Ascending aorta (tissue), 2 donors: Measurements from ENCODE around the gene GRIK1. TPM values are rescaled to one million over a fixed set of nuclear protein-coding genes. Genes with fewer than 3 reads are reported as not detected.

Experiments
- DNase-seq, 2 donors: peaks; one replicate each; pipeline ENCODE4 v3.0.0-alpha.2; 2019; ENCODE audit warnings: low spot score in 2 of 2
- H3K27ac ChIP-seq, 2 donors: fragments of 200-600 bp; sonication (generic); one replicate each; pipeline ENCODE4 v1.5.1; 2016 to 2017; ENCODE audit warnings: mild to moderate bottlenecking in 1 of 2
- H3K27me3 ChIP-seq: fragments of 200-600 bp; sonication (generic); one replicate; pipeline ENCODE4 v1.5.1; 2017
- H3K36me3 ChIP-seq, 2 donors: fragments of 200-600 bp; sonication (generic); one replicate each; pipeline ENCODE4 v1.5.1; 2016
- H3K4me1 ChIP-seq, 2 donors: fragments of 200-600 bp; sonication (generic); one replicate each; pipeline ENCODE4 v1.5.1; 2016 to 2017; ENCODE audit warnings: mild to moderate bottlenecking in 1 of 2
- H3K4me3 ChIP-seq, 2 donors: fragments of 200-600 bp; sonication (generic); one replicate each; pipeline ENCODE4 v1.5.1; 2016 to 2017; ENCODE audit warnings: mild to moderate bottlenecking in 1 of 2
- H3K9me3 ChIP-seq, 2 donors: fragments of 200-600 bp; sonication (generic); one replicate each; pipeline ENCODE4 v1.5.1; 2016
- intact Hi-C: fragments of 100-400 bp; cut with DNase I; formaldehyde crosslinking; loops from one replicate; pipeline ENCODE4 v1.15.1; 2023
- total RNA-seq: library from RNA; depleted of rRNA; stranded (reverse); fragments of >200 nt; gene quantifications from one replicate; pipeline ENCODE4 v1.1.0, GENCODE V29; 2016
- TF ChIP-seq, protein P1 (sequence below), 3 experiments: fragments of 200-600 bp in 2 of 3; fragments of 450-650 bp in 1 of 3; sonication (generic) in 2 of 3; IDR thresholded peaks; one replicate each; pipeline ENCODE4 v1.5.1; 2016 to 2019; ENCODE audit warnings: antibody characterized with exemption in 3 of 3, mild to moderate bottlenecking in 1 of 3, moderate library complexity in 1 of 3

GRIK1 gene
- total RNA-seq, 1 donor from 2014 or later: not detected

DNA sequence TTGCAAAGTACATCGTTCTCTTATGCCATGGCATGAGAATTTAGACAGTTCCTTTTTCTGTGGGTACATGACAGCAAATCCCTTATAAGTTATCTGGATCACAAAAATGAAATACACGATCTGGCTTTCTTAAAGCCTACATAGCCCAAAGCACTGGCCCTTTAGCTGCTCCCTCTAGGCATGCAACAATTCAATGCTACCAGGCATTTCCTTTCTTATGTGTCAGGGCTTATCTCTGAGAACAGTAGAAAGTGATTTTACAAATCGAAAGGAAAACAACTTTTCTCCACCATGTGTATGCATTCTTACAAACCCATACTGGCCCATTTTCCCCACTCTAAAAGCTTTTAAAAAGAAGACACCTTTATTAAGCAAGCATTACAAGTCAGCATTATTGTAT is 139.7 kb downstream of the GRIK1 start:
- intact Hi-C loops: no loop called here
- no peak overlapping the region for H3K4me3 ChIP-seq
- H3K4me1 ChIP-seq: no peaks in the 10 kb centered on the region
- no peak overlapping the region for H3K27ac ChIP-seq
- no peak for DNase-seq
- TF ChIP-seq, protein P1, sequence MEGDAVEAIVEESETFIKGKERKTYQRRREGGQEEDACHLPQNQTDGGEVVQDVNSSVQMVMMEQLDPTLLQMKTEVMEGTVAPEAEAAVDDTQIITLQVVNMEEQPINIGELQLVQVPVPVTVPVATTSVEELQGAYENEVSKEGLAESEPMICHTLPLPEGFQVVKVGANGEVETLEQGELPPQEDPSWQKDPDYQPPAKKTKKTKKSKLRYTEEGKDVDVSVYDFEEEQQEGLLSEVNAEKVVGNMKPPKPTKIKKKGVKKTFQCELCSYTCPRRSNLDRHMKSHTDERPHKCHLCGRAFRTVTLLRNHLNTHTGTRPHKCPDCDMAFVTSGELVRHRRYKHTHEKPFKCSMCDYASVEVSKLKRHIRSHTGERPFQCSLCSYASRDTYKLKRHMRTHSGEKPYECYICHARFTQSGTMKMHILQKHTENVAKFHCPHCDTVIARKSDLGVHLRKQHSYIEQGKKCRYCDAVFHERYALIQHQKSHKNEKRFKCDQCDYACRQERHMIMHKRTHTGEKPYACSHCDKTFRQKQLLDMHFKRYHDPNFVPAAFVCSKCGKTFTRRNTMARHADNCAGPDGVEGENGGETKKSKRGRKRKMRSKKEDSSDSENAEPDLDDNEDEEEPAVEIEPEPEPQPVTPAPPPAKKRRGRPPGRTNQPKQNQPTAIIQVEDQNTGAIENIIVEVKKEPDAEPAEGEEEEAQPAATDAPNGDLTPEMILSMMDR (IDR thresholded peaks at IDR 0.05): no peak
- H3K9me3 ChIP-seq: no peaks in the 10 kb centered on the region
- no peaks in the 10 kb centered on the region for H3K36me3 ChIP-seq
- no peaks in the 10 kb centered on the region for H3K27me3 ChIP-seq

GRCh38 chr21:29798840-29799239 is 141.0 kb downstream of the GRIK1 start:
- Histone ChIP-seq H3K27ac (no peak overlapping the region), H3K4me3 (no peak overlapping the region), H3K9me3 (no peaks in the 10 kb centered on the region), H3K4me1 (no peaks in the 10 kb centered on the region), H3K27me3 (no peaks in the 10 kb centered on the region), H3K36me3 (no peaks in the 10 kb centered on the region)
- intact Hi-C loops: no loop called here
- no peak for DNase-seq
- TF ChIP-seq, protein P1 (IDR thresholded peaks at IDR 0.05): no peak

DNA sequence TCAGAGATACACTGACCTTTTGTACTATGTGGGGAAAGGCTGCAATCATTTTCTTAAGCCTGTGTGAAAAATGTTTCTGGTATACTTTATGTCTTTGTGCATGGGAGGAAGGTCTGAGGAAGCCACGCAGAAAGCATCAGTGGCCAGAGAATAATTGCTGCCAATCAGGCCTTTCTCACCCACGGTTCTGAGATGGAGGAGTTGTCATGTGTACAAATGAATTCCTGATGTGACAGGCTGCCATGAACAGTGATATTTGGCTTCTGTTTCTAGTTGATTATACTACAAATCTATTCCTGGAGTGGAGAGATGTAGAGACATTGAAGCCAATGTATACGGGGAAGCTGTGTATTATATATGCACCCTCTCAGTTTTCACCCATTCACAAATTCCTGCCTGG is 142.6 kb downstream of the GRIK1 start:
- no peaks in the 10 kb centered on the region for H3K27me3 ChIP-seq
- intact Hi-C loops: no loop called here
- TF ChIP-seq, protein P1 (IDR thresholded peaks at IDR 0.05): no peak

GRCh38 chr21:29793712-29794111 is 146.1 kb downstream of the GRIK1 start:
- intact Hi-C loops: no loop called here
- no peaks in the 10 kb centered on the region for H3K4me1 ChIP-seq
- H3K27ac ChIP-seq: no peak overlapping the region
- H3K36me3 ChIP-seq: no peaks in the 10 kb centered on the region
- DNase-seq: no peak
- TF ChIP-seq, protein P1 (IDR thresholded peaks at IDR 0.05): no peak
- H3K27me3 ChIP-seq: no peaks in the 10 kb centered on the region
- no peak overlapping the region for H3K4me3 ChIP-seq
- H3K9me3 ChIP-seq: no peaks in the 10 kb centered on the region

More for the DNA sequence above, 142.6 kb downstream of the GRIK1 start:
- H3K36me3 ChIP-seq: no peaks in the 10 kb centered on the region
- no peaks in the 10 kb centered on the region for H3K9me3 ChIP-seq
- H3K27ac ChIP-seq: no peak overlapping the region
- no peak overlapping the region for H3K4me3 ChIP-seq
- no peaks in the 10 kb centered on the region for H3K4me1 ChIP-seq
- no peak for DNase-seq

GRCh38 chr21:29789393-29789792 is 150.4 kb downstream of the GRIK1 start:
- DNase-seq: no peak
- TF ChIP-seq, protein P1 (IDR thresholded peaks at IDR 0.05): no peak
- intact Hi-C loops: no loop called here

GRCh38 chr21:29788752-29789151 is 151.0 kb downstream of the GRIK1 start:
- H3K27ac ChIP-seq: no peak overlapping the region
- intact Hi-C loops: no loop called here
- H3K4me1 ChIP-seq: no peaks in the 10 kb centered on the region

More at GRCh38 chr21:29789393-29789792, 150.4 kb downstream of the GRIK1 start:
- Histone ChIP-seq H3K4me3 (no peak overlapping the region), H3K4me1 (no peaks in the 10 kb centered on the region), H3K27me3 (no peaks in the 10 kb centered on the region), H3K9me3 (no peaks in the 10 kb centered on the region), H3K27ac (no peak overlapping the region), H3K36me3 (no peaks in the 10 kb centered on the region)

More at GRCh38 chr21:29788752-29789151, 151.0 kb downstream of the GRIK1 start:
- DNase-seq: no peak
- Histone ChIP-seq H3K4me3 (no peak overlapping the region), H3K27me3 (no peaks in the 10 kb centered on the region), H3K36me3 (no peaks in the 10 kb centered on the region), H3K9me3 (no peaks in the 10 kb centered on the region)
- TF ChIP-seq, protein P1 (IDR thresholded peaks at IDR 0.05): no peak
